HG03378 (cell line): ENCODE data around the gene NDRG3.
"Not testable (repeated sequence)": the region's sequence is repeated elsewhere in the genome, so short reads cannot be mapped to it uniquely, and the experiment has no call there.

Source experiments
- ATAC-seq: cut with Tn5 transposase; IDR thresholded peaks from one replicate; pipeline ENCODE4 v1.9.1; 2021; ENCODE audit warnings: mild to moderate bottlenecking, moderate library complexity; ENCODE audit not compliant: unreplicated experiment

The NDRG3 gene

DNA sequence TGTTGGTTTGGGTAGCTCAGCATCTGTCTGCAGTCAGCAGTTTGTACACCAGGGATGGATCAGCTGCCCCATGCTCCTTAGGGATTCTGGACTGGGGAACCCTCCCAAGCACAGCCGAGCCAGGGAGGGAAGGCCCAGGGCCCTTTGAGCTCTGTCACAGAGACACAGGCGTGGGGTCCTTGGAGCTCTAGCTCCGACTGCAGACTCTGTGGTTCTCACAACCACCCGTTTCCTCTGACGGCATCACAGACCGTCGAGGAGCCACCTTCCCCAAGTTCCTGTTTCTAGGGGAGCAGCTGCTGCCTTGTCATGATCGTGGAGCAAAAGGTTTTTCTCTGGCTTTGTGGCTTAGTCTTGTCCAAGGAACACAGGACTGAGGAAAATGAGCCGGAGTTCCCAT lies 99.9 kb downstream of the NDRG3 start, which contains the start of gene SLA2:
SLA2 (minus strand) TSS at position 199 of the 400 bp plus-strand sequence. CDS start 4,861 bp downstream, outside the sequence.
- ATAC-seq = no peak

DNA sequence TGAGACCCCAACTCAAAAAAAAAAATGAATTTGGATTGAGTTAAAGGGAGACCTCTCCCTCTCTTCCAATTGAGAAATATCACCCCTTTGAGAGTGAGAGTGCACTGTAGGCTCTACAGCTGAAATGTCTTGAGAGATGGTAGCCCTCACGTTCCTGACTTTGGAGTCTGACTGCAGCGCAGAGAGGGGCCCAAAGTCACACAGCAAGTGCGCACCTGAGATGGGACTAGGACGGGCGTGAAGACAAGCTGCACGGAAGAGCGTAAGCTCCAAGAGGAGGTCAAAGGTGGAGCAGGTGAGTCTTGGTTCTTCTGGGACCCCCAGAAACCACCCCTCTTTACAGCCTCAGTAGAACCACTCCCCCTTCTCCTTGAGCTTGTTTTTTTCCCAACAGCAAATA lies 100.5 kb downstream of the NDRG3 start:
- no peak for ATAC-seq

DNA sequence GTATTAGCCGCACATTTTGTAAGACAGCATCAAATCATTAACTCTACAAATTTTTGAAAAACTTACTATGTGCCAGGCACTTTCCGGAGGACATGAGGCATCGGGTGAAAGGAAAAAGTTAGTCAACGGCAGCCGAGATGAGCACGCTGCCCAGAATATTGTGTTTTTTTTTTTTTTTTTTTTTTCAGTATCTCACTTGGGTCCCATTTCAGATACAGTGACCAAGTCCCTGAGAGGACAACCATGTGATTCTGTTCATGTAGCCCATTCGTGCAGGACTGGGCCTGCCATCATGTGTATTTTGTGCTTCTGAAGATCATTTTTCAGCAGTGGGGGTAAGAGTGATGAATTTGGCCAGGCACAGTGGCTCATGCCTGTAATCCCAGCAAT lies 101.2 kb downstream of the NDRG3 start:
- no peak for ATAC-seq

DNA sequence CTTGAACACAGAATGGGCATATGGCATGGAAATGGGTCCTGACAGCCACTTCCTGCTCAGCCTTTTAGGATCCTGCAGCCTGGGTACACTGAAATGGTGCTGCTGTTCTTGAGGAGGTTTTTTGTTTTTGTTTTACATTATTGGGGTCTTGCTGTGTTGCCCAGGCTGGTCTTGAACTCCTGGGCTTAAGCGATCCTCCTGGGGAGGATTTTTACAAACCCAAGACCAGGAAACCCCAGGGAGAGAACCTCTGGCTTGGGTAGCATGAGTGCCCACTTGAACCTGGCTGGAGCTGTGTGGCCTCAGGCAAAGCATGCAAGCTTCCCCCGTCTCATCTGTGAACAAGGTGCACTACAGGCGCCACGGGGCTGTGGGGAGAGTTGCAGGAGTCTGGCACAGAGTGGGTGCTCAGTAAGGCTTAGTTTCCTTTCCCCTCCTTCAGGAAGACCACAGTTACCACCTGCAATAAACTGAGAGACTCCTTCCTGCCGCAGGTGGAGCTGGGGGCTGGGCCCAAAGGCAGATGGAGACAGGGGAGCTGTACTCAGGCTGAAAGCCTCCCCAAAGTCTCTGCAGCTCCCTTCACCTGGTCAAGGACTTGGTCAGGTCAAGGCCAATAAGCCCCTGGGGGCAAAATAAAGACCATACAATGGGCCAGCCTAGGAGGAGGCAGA lies 101.7 kb downstream of the NDRG3 start:
- ATAC-seq = no peak

DNA sequence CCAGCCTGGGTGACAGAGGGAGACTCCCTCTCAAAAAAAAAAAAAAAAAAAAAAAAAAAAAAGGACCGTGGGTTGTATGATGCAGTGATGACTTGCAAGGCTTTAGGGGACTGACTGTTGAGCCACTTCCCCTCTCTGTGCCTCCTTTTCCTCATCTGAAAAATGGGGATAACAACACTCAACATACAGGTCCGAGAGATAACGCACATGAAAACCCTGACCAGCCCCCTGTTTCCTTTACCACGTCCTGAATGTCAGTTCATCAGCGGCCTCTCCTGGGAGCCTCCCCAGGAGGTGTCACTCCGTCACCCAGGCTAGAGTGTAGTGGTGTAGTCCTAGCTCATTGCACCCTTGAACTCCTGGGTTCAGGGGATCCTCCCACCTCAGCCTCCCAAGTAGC lies 103.8 kb downstream of the NDRG3 start:
- ATAC-seq = no peak

DNA sequence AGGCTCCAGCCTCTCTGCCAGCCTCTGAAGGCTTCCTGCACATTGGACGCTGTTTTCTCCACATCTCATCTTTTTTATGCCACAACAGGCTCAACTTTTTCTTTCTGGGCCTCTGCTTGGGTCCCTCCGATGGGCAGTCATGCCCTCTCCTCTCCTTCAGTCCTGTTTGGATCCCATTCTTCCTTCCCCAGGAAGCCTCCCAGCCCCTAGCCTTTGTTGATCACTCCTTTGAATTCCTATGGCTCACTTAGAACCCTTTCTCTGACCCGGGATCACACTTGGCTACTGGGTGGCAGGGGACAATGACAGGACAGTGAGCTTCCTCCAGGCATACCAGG lies 104.4 kb downstream of the NDRG3 start:
- no peak for ATAC-seq

DNA sequence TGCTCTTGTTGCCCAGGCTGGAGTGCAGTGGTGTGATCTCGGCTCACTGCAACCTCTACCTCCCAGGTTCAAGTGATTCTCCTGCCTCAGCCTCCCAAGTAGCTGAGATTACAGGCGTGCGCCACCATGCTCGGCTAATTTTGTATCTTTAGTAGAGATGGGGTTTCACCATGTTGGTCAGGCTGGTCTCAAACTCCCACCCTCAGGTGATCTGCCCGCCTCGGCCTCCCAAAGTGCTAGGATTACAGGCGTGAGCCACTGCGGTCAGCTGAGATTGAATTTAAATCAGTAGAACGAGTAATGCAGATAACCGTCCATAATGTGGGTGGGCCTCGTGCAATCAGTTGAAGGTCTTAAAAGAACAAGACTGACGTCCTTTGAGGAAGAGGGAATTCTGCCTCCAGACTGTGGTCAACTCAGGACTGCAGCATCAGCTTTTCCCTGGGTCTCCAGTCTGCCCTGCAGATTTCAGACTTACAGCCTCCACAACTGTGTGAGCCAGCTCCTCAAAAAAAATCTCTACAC lies 107.0 kb downstream of the NDRG3 start:
- ATAC-seq = not testable (repeated sequence)

DNA sequence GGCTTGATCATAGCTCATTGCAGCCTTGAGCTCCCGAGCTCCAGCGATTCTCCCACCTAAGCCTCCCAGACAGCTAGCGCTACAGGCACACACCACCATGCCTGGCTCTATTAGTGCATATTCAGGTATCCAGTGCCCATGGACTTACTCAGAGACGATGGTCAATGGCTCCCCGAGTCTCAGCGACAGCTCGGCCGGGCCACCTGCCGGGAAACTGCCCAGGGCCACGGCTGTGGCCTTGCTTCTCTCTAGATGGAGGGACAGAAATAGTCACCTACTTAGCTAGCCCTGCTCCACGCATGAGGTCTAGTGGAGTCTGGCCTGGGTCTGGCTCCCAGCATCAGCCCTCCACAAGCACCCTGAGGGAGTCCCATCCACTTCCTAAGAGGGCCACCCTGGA lies 111.5 kb downstream of the NDRG3 start:
- ATAC-seq = no peak

DNA sequence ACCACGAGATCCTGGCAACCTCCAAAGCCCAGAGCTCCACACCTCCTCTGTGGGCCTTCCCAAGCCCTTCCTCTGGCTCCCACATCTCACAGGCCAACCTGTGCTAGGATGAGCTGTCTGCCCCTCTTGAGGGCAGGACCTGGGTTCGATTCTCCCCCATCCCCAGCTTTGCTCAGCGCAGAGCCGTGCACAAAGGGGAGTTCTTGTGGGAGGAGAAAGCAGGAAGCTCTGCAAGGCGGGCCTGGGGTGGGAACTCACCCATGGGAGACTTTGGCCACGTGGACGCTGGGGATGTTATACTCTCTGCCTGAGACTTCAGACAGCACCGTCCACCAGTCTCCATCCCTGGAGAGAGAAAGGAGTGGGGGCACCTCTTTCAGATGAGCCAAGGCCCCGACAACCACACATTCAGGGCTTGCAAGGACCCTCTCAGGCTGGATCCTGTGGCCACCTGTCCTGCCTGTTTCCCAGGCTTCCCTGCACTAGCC lies 112.6 kb downstream of the NDRG3 start:
- ATAC-seq = no peak

DNA sequence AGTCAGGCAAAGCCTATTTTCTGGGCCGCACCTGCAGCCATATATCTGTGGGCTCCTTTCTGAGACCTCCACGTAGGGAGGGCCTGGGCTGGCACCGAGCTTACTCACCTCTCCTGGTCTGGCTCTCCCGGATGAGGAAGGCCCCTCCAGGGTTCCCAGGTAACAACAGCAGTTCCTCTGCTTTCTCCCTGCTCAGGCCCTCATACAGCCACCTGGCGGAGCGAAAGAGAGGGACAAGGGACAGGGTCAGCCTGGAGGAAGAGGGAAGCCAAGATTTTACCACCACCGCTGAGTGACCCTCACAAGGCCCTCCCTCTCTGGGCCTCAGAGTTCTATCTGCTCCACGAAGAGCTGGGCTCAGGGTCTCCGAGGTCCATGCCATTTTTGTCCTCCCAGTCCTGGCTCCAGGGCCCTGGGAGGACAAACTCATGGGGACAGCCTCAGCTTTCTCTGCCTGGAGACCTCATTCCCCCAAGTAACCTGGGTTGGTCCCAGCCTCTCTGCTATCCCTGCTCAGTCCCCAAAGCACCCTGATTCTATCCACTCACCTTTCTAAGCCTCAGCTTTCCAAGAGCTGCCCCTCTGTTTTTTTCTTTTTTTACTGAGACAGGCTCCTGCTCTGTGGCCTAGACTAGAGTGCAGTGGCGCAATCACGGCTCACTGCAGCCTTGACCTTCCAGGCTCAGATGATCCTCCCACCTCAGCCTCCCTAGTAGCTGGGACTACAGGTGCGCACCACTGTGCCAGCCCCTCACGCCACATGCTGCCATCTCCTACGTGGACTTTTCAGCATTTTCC lies 113.2 kb downstream of the NDRG3 start:
- ATAC-seq = no peak

DNA sequence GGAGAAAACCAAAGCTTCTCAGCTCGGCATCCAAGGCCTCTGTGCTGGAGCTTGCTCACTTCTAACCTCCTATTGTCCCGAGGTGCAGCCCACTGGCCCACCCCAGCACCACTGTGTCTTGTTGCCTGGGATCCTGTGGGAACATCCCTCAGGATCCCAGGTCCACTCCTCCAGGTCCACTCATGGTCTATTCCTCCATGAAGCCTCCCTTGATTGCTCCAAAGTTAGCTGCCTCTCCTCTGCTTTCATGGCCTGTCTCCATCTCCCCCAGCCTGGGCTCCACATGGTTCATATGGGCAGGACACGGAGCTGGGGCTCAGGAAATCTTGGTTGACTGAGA lies 113.8 kb downstream of the NDRG3 start:
- ATAC-seq = no peak

DNA sequence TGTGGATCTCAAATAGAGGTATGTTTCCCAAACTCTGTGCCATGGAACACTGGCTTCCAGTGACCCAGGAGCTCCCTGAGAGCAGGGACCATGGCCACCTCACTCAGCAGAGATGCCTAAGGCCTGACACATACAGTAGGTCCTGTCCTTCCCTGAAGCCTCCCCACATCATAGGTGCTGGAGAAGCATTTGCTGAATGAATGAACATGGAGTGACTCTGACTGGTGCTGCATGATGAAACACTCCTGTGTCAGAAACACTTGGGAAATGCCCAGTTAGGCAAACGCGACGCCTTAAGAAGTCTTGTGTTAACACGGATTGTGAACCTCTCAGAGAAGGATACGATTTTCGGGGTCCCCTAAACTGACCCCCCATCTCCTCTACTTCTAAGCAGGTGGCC lies 114.2 kb downstream of the NDRG3 start:
- ATAC-seq = no peak

DNA sequence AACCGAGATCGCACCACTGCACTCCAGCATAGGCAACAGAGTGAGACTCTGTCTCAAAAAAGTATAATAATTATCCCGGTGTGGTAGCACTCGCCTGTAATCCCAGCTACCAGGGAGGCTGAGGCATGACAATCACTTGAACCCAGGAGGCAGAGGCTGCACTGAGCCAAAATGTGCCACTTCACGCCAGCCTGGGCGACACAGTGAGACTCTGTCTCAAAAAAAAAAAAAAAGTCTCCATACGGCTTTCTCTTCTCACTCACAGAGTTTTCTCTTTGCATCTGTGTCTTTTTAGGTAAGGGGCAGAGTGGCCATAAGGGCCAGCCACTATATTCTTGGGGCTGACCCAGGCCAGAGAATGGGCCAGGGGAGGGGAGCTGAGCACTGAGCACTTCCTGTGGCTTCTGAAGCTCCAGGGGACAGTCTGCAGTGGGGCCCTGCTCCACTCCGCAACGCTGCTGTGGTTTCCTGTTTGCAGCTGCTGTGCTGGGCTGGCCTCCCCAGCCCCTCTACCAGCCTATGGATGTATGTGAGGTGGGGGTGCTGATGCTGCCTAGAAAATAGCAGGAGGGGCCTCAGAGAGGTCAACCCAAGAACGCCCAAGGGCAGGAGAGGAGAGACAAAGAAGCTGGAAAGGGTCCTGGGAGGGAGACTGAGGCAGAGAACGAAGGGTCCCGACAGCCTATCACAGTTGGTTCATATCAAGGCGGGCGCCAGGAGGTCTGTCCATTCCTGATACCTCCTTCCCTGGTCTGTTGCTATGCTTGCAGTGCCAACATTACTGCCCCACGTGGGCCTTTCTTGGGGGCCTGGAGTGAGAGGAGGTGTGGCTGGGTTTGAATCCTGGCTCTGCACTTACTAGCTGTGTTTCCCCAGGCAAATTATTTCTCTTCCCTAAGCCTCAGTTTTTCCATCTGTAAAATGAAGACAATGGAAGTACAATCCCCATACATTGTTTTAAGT lies 115.9 kb downstream of the NDRG3 start:
- ATAC-seq = no peak

DNA sequence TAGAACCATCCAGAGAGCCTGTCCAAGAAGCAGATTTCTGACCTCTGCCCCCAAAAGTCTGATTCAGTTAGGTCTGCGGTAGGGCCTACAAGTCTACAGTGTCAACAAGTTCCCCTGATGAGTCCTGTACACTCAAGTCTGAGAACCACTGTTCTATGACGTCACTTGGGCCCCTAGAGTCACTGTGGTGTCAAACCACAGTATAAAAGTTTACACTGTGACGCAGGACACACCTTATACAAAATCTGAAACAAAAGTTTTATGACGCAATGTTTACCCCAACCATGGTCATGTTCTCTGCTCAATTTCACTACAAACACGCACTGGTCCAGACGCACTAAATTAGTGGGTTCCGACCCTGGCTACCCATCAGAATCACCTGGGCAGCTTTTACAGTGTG lies 117.8 kb downstream of the NDRG3 start:
- ATAC-seq = no peak

DNA sequence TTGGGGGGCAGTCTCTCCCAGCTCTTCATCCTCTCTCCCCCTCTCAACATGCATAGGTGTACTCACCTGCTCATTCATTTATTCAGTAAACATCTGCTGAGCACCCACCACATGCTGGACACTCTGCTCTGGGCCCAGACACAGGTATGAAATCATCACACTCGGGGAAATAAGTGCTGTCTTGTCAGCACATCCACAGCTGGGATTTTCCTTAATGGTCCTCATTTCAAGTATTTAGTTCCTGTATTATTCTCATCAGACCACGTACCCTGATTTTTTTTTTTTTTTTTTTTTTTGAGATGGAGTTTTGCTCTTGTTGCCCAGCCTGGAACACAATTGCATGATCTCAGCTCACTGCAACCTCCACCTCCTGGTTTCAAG lies 121.0 kb downstream of the NDRG3 start:
- no peak for ATAC-seq

DNA sequence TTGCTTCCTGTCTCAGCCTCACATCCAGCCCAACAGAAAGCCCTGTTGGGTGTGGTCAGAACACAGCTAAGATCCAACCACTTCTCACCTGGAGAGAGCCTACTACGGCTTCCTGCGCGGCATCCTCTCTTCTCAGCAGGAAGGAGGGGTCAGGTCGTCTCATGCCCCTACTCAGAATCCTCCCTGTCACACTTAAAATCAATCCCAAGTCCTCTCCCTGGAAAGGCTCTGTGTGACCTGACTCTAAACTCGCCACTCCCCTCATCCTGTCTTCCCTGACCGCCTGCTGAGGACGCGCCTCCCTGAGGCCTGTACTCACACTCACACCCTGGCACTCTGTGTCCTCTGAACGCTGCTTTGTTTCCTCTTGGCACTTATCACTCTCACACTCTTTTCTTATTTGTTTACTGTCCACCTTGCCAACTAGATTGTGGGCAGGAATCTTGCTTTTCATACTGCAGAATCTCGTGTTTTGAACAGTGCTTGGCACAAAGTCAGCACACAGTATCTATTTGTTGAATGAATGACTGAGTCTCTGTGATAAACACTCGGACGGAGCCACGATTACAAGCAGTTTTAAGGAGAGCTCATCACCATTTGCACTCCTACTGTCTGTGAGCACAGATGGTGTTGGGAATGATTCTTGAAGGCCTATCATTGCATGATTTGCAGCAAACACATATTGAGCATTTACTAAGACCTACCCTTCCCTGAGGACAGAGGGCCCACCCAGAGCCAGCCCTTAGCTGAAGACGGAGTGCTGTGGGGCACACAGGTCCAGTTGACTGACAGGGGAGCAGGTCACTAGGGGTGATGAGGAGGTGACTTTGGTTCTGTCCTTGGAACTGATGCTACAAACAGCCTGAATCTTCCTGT lies 121.6 kb downstream of the NDRG3 start:
- no peak for ATAC-seq

DNA sequence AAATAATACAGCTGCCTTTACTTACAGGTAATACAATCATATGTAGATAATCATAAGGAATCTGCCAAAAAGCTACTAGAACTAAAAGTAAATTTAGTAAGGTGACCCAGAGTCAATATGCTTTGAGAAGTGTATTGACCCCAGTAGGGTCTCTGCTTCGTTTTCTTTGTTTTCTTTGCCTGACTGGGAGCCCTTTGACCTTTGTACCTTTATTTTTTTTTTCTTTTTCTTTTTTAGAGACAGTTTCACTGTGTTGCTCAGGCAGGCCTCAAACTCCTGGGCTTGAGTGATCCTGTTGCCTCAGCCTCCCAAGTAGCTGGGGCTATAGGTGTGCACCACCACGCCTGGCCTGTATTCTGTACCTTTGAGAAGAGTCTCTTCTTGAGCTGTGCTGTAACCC lies 122.4 kb downstream of the NDRG3 start:
- ATAC-seq = no peak

DNA sequence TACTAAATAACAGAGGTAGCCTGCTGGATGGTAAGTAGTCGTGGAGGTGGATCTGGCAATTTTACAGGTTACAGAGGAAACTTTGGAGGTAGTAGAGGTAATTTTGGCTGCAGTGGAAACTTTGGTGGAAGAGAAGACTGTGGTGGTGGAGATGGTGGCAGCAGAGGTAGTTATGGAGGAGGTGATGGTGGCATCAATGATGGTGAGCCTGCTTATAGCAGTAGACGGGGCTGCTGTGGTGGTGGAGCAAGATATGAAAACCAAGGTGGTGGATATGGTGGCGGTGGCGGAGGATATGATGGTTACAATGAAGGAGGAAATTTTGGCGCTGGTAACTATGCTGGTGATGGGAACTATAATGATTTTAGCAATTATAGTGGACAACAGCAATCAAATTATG lies 125.0 kb downstream of the NDRG3 start:
- no peak for ATAC-seq

DNA sequence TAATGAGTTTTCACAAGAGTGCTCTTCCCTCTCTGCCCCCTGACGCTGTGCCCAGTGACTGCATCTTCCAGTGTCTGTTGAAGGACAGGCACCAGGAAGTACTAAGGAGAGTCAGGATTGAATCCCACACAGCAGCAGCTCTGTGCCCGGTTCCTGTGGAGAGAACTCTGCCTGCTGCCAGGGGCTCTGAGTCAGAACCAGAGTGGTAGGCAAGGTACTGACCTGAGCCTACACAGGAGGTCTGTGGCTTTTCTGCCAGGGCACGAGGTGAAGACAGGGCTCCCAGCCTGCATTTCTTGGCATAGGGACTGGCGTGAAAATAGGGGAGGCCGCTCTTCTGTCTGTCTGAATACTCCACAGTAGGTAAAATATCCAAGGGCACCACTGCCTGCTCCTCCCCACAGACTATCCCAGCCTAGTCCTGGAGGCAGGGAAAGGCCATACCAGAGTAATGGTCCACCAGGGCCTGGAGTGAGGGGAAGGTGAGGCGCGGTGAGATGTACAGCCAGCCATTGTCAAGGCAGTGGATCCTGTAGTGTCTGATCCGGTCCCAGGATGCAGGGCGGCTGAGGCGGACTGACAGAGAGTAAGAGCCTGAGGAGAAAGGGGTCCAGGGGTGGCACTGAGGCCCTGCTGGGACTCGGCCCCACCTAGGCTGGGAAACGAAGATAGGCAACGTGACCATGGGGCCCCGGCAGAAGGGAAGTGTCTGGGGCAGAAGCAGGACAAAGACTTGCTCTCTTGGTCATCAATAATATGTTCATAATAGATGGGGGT lies 130.9 kb downstream of the NDRG3 start:
- ATAC-seq = no peak

DNA sequence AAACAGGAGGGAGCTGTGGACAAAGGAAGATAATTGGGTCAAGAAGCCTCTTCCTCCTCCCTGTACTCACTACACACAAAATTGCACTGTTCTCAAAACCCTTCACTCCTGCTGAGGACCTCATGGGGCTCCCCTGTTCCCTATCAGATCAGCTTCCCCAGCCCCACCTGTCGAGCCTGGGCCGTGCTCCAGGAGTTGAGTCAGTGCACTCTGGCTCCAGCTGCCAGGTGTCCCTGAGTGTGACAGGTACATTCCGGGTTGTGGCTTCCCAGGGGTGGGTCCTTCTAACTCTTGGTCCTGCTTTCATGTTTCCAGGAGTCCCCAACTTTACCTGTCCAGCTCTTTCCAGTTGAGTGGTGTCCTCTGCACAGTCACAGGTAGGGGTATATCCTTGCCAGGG lies 131.9 kb downstream of the NDRG3 start:
- no peak for ATAC-seq
